ENCODE measurements around the gene RETSAT. TPM values are rescaled to one million over a fixed set of nuclear protein-coding genes. Genes with fewer than 3 reads are reported as not detected.

RETSAT gene
- total and polyA plus RNA-seq, 2 of the 13 experiments (the other 11 are each of a cell fraction or from before 2014, with no cell fraction given): 46.7 to 61.0 TPM

- TF ChIP-seq ZMYM4 (CRISPR knock-in tag; IDR thresholded peaks at IDR 0.05) (peak; percentile 76; the same call in 1 of the 2 replicates), MLXIP (CRISPR knock-in tag; IDR thresholded peaks at IDR 0.05; ENCODE audit: borderline replicate concordance) (no peak), POLR2A (IDR thresholded peaks at IDR 0.05; ENCODE audit: insufficient read depth in 1 of 2, low read depth in 2 of 2, low read length in 2 of 2) (no peak), CREM (IDR thresholded peaks at IDR 0.05) (no peak), CREM (CRISPR knock-in tag; IDR thresholded peaks at IDR 0.05) (no peak), ZSCAN29 (CRISPR knock-in tag; conservative IDR thresholded peaks at IDR 0.05) (no peak), RXRB (CRISPR knock-in tag; IDR thresholded peaks at IDR 0.05; ENCODE audit: borderline replicate concordance) (no peak), HMG20B (CRISPR knock-in tag; conservative IDR thresholded peaks at IDR 0.05) (0 out of 2 replicates have a peak, but pooled peaks have one; percentile 30), CBX1 (IDR thresholded peaks at IDR 0.05; ENCODE audit: low read depth) (no peak), FOSL2 (CRISPR knock-in tag; IDR thresholded peaks at IDR 0.05) (peak; percentile 71), BCL6 (CRISPR knock-in tag; IDR thresholded peaks at IDR 0.05) (no peak), ZNF556 (CRISPR knock-in tag; IDR thresholded peaks at IDR 0.05; ENCODE audit: borderline replicate concordance) (no peak), ZBTB14 (CRISPR knock-in tag; IDR thresholded peaks at IDR 0.05) (0 out of 2 replicates have a peak, but pooled peaks have one; percentile 4), SCMH1 (CRISPR knock-in tag; IDR thresholded peaks at IDR 0.05; ENCODE audit: borderline replicate concordance) (no peak), ATRX (CRISPR knock-in tag; IDR thresholded peaks at IDR 0.05; ENCODE audit: borderline replicate concordance) (no peak), CERS6 (CRISPR knock-in tag; IDR thresholded peaks at IDR 0.05) (no peak), KMT2A (CRISPR knock-in tag; IDR thresholded peaks at IDR 0.05) (no peak), FOXM1 (CRISPR knock-in tag; IDR thresholded peaks at IDR 0.05) (no peak), IRF1 (CRISPR knock-in tag; IDR thresholded peaks at IDR 0.05; ENCODE audit: low read depth) (no peak), KLF9 (CRISPR knock-in tag; IDR thresholded peaks at IDR 0.05; ENCODE audit: low read depth) (no peak)
- TF ChIP-seq, protein P1, sequence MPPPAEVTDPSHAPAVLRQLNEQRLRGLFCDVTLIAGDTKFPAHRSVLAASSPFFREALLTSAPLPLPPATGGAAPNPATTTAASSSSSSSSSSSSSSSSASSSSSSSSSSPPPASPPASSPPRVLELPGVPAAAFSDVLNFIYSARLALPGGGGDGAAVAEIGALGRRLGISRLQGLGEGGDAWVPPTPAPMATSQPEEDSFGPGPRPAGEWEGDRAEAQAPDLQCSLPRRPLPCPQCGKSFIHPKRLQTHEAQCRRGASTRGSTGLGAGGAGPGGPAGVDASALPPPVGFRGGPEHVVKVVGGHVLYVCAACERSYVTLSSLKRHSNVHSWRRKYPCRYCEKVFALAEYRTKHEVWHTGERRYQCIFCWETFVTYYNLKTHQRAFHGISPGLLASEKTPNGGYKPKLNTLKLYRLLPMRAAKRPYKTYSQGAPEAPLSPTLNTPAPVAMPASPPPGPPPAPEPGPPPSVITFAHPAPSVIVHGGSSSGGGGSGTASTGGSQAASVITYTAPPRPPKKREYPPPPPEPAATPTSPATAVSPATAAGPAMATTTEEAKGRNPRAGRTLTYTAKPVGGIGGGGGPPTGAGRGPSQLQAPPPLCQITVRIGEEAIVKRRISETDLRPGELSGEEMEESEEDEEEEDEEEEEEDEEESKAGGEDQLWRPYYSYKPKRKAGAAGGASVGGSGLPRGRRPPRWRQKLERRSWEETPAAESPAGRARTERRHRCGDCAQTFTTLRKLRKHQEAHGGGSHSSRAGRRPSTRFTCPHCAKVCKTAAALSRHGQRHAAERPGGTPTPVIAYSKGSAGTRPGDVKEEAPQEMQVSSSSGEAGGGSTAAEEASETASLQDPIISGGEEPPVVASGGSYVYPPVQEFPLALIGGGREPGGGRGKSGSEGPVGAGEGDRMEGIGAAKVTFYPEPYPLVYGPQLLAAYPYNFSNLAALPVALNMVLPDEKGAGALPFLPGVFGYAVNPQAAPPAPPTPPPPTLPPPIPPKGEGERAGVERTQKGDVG (CRISPR knock-in tag; IDR thresholded peaks at IDR 0.05; ENCODE audit: borderline replicate concordance): no peak
- TF ChIP-seq, protein P2, sequence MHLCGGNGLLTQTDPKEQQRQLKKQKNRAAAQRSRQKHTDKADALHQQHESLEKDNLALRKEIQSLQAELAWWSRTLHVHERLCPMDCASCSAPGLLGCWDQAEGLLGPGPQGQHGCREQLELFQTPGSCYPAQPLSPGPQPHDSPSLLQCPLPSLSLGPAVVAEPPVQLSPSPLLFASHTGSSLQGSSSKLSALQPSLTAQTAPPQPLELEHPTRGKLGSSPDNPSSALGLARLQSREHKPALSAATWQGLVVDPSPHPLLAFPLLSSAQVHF (CRISPR knock-in tag; IDR thresholded peaks at IDR 0.05): no peak
Observed at GRCh38 chr2:85353876-85354285, 447 bp downstream of the RETSAT start (continued).

Measured in HepG2 (cell line).